Fibroblast of skin of back (primary cell): ENCODE measurements around the gene MCF2L.

Experiments
- DNase-seq: peaks from one replicate; pipeline ENCODE4 v3.0.0-alpha.2; 2013

Gene MCF2L

GRCh38 chr13:113084094-113084942, 115.3 kb downstream of the MCF2L start:
- DNase-seq = no peak

- no peak for DNase-seq
Measured at GRCh38 chr13:113084943-113085540, 116.0 kb downstream of the MCF2L start.

GRCh38 chr13:113086031-113086750, 117.2 kb downstream of the MCF2L start:
- no peak for DNase-seq

GRCh38 chr13:113086991-113087922, 118.2 kb downstream of the MCF2L start:
- no peak for DNase-seq

GRCh38 chr13:113087923-113088690, 119.1 kb downstream of the MCF2L start:
- no peak for DNase-seq

- DNase-seq = no peak
Measured at GRCh38 chr13:113088691-113089020, 119.6 kb downstream of the MCF2L start.

GRCh38 chr13:113089693-113090414, 120.8 kb downstream of the MCF2L start:
- DNase-seq = no peak

GRCh38 chr13:113090415-113090770, 121.4 kb downstream of the MCF2L start:
- DNase-seq = no peak

GRCh38 chr13:113090806-113091205, 121.8 kb downstream of the MCF2L start:
- DNase-seq = no peak

- DNase-seq = no peak
Measured at GRCh38 chr13:113091211-113091771, 122.3 kb downstream of the MCF2L start.

- DNase-seq = no peak
Measured at GRCh38 chr13:113091891-113092775, 123.1 kb downstream of the MCF2L start.

- DNase-seq = no peak
Measured at GRCh38 chr13:113092776-113093579, 124.0 kb downstream of the MCF2L start.

- no peak for DNase-seq
Measured at GRCh38 chr13:113093580-113094409, 124.8 kb downstream of the MCF2L start.

- DNase-seq = no peak
Measured at GRCh38 chr13:113094410-113094800, 125.4 kb downstream of the MCF2L start.

GRCh38 chr13:113095146-113096051, 126.4 kb downstream of the MCF2L start:
- DNase-seq = no peak

GRCh38 chr13:113096052-113096744, 127.2 kb downstream of the MCF2L start:
- no peak for DNase-seq
